ENCODE results near the gene CCDC150.

GRCh38 chr2:196711625-196712024, 72.1 kb downstream of the CCDC150 start:
- TF ChIP-seq CTCF (IDR thresholded peaks at IDR 0.05) (no peak), POLR2A (IDR thresholded peaks at IDR 0.05) (no peak)

All from thyroid gland (tissue), 4 donors.